Ovary (tissue), 3 donors: ENCODE measurements around the gene WFDC5.

Experiments
- CTCF ChIP-seq, 3 donors: fragments of 450-650 bp in 2 of 3; fragments of 200-600 bp in 1 of 3; IDR thresholded peaks; one replicate each; pipeline versions ENCODE4 v1.5.1 to v1.8.0; 2016 to 2022; ENCODE audit warnings: antibody characterized with exemption in 3 of 3, mild to moderate bottlenecking in 1 of 3
- POLR2A ChIP-seq: fragments of 450-650 bp; IDR thresholded peaks from one replicate; pipeline ENCODE4 v1.6.1; 2017; ENCODE audit warnings: antibody characterized with exemption, mild to moderate bottlenecking, moderate library complexity
- donor health status: DM: no; HTN: no; CAD: no.

GRCh38 chr20:45095805-45096238 lies 19.2 kb downstream of the WFDC5 start:
- peak; percentile 10 to 21 (median 16) for TF ChIP-seq CTCF (IDR thresholded peaks at IDR 0.05)
- TF ChIP-seq POLR2A, result no peak
